Measurements from ENCODE around the gene CCN5.

DNA sequence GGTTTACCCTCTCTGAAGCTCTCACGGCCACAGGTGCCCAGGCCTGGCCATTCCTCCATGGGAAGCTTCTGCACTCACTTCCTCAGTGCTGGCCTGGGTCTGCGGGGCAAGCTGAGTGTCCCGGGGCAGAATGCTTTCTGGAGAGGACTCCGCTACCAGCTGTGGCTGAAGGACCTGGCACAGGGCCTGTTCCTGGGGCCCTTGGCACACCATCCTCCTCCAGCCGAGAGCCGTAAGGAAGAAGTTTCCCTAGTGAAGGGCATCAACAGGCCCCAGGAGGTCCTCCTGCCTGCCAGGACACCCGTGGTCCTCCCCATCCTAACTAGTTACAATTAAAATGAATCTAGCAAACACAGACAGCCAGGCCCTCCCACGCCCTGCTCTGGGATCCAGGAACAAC is 16.5 kb downstream of the CCN5 start:
- TF ChIP-seq, protein P1, sequence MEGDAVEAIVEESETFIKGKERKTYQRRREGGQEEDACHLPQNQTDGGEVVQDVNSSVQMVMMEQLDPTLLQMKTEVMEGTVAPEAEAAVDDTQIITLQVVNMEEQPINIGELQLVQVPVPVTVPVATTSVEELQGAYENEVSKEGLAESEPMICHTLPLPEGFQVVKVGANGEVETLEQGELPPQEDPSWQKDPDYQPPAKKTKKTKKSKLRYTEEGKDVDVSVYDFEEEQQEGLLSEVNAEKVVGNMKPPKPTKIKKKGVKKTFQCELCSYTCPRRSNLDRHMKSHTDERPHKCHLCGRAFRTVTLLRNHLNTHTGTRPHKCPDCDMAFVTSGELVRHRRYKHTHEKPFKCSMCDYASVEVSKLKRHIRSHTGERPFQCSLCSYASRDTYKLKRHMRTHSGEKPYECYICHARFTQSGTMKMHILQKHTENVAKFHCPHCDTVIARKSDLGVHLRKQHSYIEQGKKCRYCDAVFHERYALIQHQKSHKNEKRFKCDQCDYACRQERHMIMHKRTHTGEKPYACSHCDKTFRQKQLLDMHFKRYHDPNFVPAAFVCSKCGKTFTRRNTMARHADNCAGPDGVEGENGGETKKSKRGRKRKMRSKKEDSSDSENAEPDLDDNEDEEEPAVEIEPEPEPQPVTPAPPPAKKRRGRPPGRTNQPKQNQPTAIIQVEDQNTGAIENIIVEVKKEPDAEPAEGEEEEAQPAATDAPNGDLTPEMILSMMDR (IDR thresholded peaks at IDR 0.05): no peak
- TF ChIP-seq POLR2A (IDR thresholded peaks at IDR 0.05): no peak
